ENCODE results near the gene PDE11A.

Gene PDE11A

GRCh38 chr2:177597759-177598158 lies 474.8 kb downstream of the PDE11A start:
- no peak for DNase-seq (ENCODE audit: low spot score)

GRCh38 chr2:177596866-177597265 lies 475.7 kb downstream of the PDE11A start:
- DNase-seq (ENCODE audit: low spot score), result no peak

GRCh38 chr2:177595126-177595845 lies 477.3 kb downstream of the PDE11A start:
- no peak for DNase-seq (ENCODE audit: low spot score)

- DNase-seq (ENCODE audit: low spot score), result no peak
Measured at GRCh38 chr2:177593402-177593801, 479.2 kb downstream of the PDE11A start.

GRCh38 chr2:177592945-177593344 lies 479.6 kb downstream of the PDE11A start:
- DNase-seq (ENCODE audit: low spot score), result no peak

GRCh38 chr2:177592397-177592796 lies 480.2 kb downstream of the PDE11A start:
- DNase-seq (ENCODE audit: low spot score), result no peak

- no peak for DNase-seq (ENCODE audit: low spot score)
Measured at GRCh38 chr2:177589186-177589585, 483.4 kb downstream of the PDE11A start.

- no peak for DNase-seq (ENCODE audit: low spot score)
Measured at GRCh38 chr2:177588671-177589070, 483.9 kb downstream of the PDE11A start.

- DNase-seq (ENCODE audit: low spot score), result no peak
Measured at GRCh38 chr2:177587371-177587770, 485.2 kb downstream of the PDE11A start.

- no peak for DNase-seq (ENCODE audit: low spot score)
Measured at GRCh38 chr2:177586154-177586553, 486.4 kb downstream of the PDE11A start.

GRCh38 chr2:177585234-177585863 lies 487.2 kb downstream of the PDE11A start:
- no peak for DNase-seq (ENCODE audit: low spot score)

GRCh38 chr2:177584030-177584692 lies 488.4 kb downstream of the PDE11A start:
- DNase-seq (ENCODE audit: low spot score), result no peak

- no peak for DNase-seq (ENCODE audit: low spot score)
Measured at GRCh38 chr2:177582000-177582399, 490.6 kb downstream of the PDE11A start.

- no peak for DNase-seq (ENCODE audit: low spot score)
Measured at GRCh38 chr2:177579486-177580036, 493.0 kb downstream of the PDE11A start.

GRCh38 chr2:177578454-177578853 lies 494.1 kb downstream of the PDE11A start:
- DNase-seq (ENCODE audit: low spot score), result no peak

- DNase-seq (ENCODE audit: low spot score), result no peak
Measured at GRCh38 chr2:177577075-177577474, 495.5 kb downstream of the PDE11A start.

GRCh38 chr2:177575358-177575757 lies 497.2 kb downstream of the PDE11A start:
- no peak for DNase-seq (ENCODE audit: low spot score)

- no peak for DNase-seq (ENCODE audit: low spot score)
Measured at GRCh38 chr2:177574356-177574755, 498.2 kb downstream of the PDE11A start.

Data from COLO829 (cell line).